ENCODE data around the gene SLC35F1. TPM values are rescaled to one million over a fixed set of nuclear protein-coding genes. Genes with fewer than 3 reads are reported as not detected.

Gene SLC35F1
- polyA plus RNA-seq, 1 donor (not counting 4 experiments of a cell fraction or from before 2014, with no cell fraction given), result not detected

DNA sequence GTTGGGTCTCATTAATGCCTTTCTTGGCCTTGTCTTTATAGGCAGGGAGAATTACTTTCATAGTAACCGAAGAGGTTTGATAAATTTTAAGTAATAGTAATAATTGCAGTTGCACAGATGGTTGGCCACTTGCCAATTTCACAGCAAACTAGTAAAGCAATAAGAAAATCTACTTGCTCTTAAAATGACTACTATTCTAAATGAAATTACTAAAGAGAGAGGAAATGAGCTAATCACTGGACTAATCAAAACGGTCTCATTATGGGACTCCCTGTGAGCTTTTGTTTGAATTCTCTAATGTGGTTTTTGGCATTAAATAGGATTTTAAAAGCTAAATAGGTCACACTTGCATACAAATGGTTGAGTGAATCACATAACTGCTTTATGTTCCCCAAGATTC lies 413.6 kb downstream of the SLC35F1 start:
- H3K4me1 ChIP-seq (ENCODE audit: control insufficient read depth, extremely low read depth, insufficient read depth, low read length), result no peaks in the 10 kb centered on the region
- H3K27ac ChIP-seq (ENCODE audit: control insufficient read depth, insufficient read depth, low read length), result no peak overlapping the region
- H3K79me2 ChIP-seq (ENCODE audit: control insufficient read depth, insufficient read depth, low read length), result no peaks in the 10 kb centered on the region
- no peak overlapping the region for H2AFZ ChIP-seq (ENCODE audit: control insufficient read depth, low read length)
- no peak overlapping the region for H3K9ac ChIP-seq (ENCODE audit: control insufficient read depth, extremely low read depth, insufficient read depth, low read length)
- TF ChIP-seq EZH2 (IDR thresholded peaks at IDR 0.05; ENCODE audit: low read length), result no peak
- TF ChIP-seq, protein P1, sequence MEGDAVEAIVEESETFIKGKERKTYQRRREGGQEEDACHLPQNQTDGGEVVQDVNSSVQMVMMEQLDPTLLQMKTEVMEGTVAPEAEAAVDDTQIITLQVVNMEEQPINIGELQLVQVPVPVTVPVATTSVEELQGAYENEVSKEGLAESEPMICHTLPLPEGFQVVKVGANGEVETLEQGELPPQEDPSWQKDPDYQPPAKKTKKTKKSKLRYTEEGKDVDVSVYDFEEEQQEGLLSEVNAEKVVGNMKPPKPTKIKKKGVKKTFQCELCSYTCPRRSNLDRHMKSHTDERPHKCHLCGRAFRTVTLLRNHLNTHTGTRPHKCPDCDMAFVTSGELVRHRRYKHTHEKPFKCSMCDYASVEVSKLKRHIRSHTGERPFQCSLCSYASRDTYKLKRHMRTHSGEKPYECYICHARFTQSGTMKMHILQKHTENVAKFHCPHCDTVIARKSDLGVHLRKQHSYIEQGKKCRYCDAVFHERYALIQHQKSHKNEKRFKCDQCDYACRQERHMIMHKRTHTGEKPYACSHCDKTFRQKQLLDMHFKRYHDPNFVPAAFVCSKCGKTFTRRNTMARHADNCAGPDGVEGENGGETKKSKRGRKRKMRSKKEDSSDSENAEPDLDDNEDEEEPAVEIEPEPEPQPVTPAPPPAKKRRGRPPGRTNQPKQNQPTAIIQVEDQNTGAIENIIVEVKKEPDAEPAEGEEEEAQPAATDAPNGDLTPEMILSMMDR (optimal IDR thresholded peaks at IDR 0.05 in 1 of 3, IDR thresholded peaks at IDR 0.05 in 1 of 3, conservative IDR thresholded peaks at IDR 0.05 in 1 of 3; ENCODE audit: extremely low read depth in 1 of 3, insufficient read depth in 2 of 3, low read length in 3 of 3), result no peak
- DNase-seq (ENCODE audit: low read depth, low spot score), result no peak
- H3K4me3 ChIP-seq (ENCODE audit: control insufficient read depth in 2 of 3, extremely low read depth in 1 of 3, insufficient read depth in 2 of 3, low read depth in 1 of 3, low read length in 3 of 3), result no peak overlapping the region
- no peaks in the 10 kb centered on the region for H3K9me1 ChIP-seq (ENCODE audit: control insufficient read depth, extremely low read depth, insufficient read depth, low read length)
- H3K36me3 ChIP-seq (ENCODE audit: control insufficient read depth in 2 of 2, extremely low read depth in 1 of 2, insufficient read depth in 2 of 2, low read length in 2 of 2), result no peaks in the 10 kb centered on the region
- no peaks in the 10 kb centered on the region for H3K9me3 ChIP-seq (ENCODE audit: control insufficient read depth, low read depth, low read length)
- no peaks in the 10 kb centered on the region for H4K20me1 ChIP-seq (ENCODE audit: control insufficient read depth, extremely low read depth, insufficient read depth, low read length)
- H3K4me2 ChIP-seq (ENCODE audit: control insufficient read depth, extremely low read depth, insufficient read depth, low read depth, low read length), result no peak overlapping the region
- dilution Hi-C loops (cut with MboI; ENCODE audit: extremely low pct_ligation_motif_present, low sequenced_read_pairs), result no loop called here
- H3K27me3 ChIP-seq (ENCODE audit: control insufficient read depth, extremely low read depth, insufficient read depth, low read length), result no peaks in the 10 kb centered on the region
- FAIRE-seq, result no peak

DNA sequence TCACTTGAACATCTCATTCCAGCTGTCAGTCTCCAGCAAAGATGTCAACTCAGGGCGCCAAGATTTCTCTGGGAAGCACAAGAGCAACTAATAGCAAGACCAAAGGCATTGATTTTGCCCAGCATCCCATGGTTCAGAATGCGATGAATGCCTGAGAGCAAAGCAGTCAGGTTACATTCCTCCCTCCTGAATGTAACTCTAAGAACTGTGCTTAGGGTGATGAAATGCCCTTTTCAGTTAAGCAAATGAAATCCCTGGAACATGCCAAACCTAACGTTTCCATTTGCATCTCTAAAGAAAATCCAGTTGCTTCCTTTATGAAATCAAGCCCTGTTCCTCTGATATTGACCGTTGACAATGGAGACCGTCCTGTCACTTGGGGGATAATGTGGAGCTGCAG lies 417.1 kb downstream of the SLC35F1 start:
- Histone ChIP-seq H4K20me1 (ENCODE audit: control insufficient read depth, extremely low read depth, insufficient read depth, low read length) (no peaks in the 10 kb centered on the region), H3K4me3 (ENCODE audit: control insufficient read depth in 2 of 3, extremely low read depth in 1 of 3, insufficient read depth in 2 of 3, low read depth in 1 of 3, low read length in 3 of 3) (no peak overlapping the region), H3K27ac (ENCODE audit: control insufficient read depth, insufficient read depth, low read length) (no peak overlapping the region), H3K4me2 (ENCODE audit: control insufficient read depth, extremely low read depth, insufficient read depth, low read depth, low read length) (no peak overlapping the region), H3K27me3 (ENCODE audit: control insufficient read depth, extremely low read depth, insufficient read depth, low read length) (no peaks in the 10 kb centered on the region), H3K79me2 (ENCODE audit: control insufficient read depth, insufficient read depth, low read length) (no peaks in the 10 kb centered on the region), H3K4me1 (ENCODE audit: control insufficient read depth, extremely low read depth, insufficient read depth, low read length) (no peaks in the 10 kb centered on the region), H3K9ac (ENCODE audit: control insufficient read depth, extremely low read depth, insufficient read depth, low read length) (no peak overlapping the region), H3K9me3 (ENCODE audit: control insufficient read depth, low read depth, low read length) (no peaks in the 10 kb centered on the region), H3K9me1 (ENCODE audit: control insufficient read depth, extremely low read depth, insufficient read depth, low read length) (no peaks in the 10 kb centered on the region), H3K36me3 (ENCODE audit: control insufficient read depth in 2 of 2, extremely low read depth in 1 of 2, insufficient read depth in 2 of 2, low read length in 2 of 2) (no peaks in the 10 kb centered on the region), H2AFZ (ENCODE audit: control insufficient read depth, low read length) (no peak overlapping the region)
- FAIRE-seq (no peak), DNase-seq (ENCODE audit: low read depth, low spot score) (no peak)
- no peak for TF ChIP-seq EZH2 (IDR thresholded peaks at IDR 0.05; ENCODE audit: low read length)
- TF ChIP-seq, protein P1 (optimal IDR thresholded peaks at IDR 0.05 in 1 of 3, IDR thresholded peaks at IDR 0.05 in 1 of 3, conservative IDR thresholded peaks at IDR 0.05 in 1 of 3; ENCODE audit: extremely low read depth in 1 of 3, insufficient read depth in 2 of 3, low read length in 3 of 3), result no peak
- dilution Hi-C loops (cut with MboI; ENCODE audit: extremely low pct_ligation_motif_present, low sequenced_read_pairs), result no loop called here
